ENCODE data around the gene DMWD. TPM values are rescaled to one million over a fixed set of nuclear protein-coding genes. Genes with fewer than 3 reads are reported as not detected.

The DMWD gene
- total RNA-seq, 1 donor from 2014 or later: 20.4 TPM

DNA sequence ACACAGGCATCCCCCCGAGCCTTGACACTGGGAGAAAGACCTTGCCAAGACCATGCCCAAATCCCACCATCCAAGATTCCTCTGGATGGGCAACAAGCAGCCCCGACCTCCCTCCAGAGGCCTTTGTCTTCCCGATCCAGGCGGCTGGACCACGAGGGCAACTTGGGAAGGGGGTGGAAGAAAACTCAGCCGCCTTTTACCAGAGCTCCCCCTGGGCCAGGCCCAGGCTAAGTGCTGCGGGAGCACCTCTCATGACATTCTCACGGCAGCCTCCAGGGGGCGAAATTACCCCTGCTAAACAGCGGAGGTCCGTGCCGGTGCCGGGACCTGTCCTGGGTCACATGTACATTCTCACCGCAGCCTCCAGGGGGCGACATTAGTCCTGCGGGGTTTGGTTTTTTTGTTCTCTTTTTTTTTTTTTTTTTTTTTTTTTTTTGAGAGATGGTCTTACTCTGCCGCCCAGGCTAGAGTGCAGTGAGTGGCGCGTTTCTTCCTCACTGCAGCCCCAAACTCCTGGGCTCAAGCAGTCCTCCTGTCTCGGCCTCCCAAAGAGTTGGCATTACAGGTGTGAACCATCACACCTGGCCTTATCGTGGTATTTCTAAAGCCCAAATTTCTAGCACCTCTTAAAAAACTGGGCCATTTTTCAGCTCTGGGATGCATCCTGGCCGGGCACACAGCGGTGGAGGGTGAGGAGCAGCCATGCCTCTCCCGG lies 24.5 kb upstream of the DMWD start:
- no peak overlapping the region for H3K27ac ChIP-seq (ENCODE audit: low read depth, low read length)
- H3K9me3 ChIP-seq (ENCODE audit: control insufficient read depth in 3 of 3, low read length in 3 of 3): no peaks in the 10 kb centered on the region
- H3K4me1 ChIP-seq (ENCODE audit: control insufficient read depth in 3 of 3, insufficient read depth in 3 of 3, low read length in 3 of 3): peaks cover 0 to 5% (median 0%) of the 10 kb centered on the region in 3 donors
- H3K9ac ChIP-seq (ENCODE audit: low read depth in 1 of 3, low read length in 3 of 3): peak overlapping the region in 1 of 3 donors; percentile 54
- H3K36me3 ChIP-seq (ENCODE audit: control insufficient read depth in 3 of 3, insufficient read depth in 3 of 3, low read length in 3 of 3): peaks cover 10 to 24% (median 17%) of the 10 kb centered on the region in 3 donors
- H3K27me3 ChIP-seq (ENCODE audit: control insufficient read depth in 3 of 3, insufficient read depth in 3 of 3, low read length in 3 of 3): peaks cover 0 to 4% (median 2%) of the 10 kb centered on the region in 3 donors
- no peak overlapping the region for H3K4me3 ChIP-seq (ENCODE audit: low read length in 3 of 3)

DNA sequence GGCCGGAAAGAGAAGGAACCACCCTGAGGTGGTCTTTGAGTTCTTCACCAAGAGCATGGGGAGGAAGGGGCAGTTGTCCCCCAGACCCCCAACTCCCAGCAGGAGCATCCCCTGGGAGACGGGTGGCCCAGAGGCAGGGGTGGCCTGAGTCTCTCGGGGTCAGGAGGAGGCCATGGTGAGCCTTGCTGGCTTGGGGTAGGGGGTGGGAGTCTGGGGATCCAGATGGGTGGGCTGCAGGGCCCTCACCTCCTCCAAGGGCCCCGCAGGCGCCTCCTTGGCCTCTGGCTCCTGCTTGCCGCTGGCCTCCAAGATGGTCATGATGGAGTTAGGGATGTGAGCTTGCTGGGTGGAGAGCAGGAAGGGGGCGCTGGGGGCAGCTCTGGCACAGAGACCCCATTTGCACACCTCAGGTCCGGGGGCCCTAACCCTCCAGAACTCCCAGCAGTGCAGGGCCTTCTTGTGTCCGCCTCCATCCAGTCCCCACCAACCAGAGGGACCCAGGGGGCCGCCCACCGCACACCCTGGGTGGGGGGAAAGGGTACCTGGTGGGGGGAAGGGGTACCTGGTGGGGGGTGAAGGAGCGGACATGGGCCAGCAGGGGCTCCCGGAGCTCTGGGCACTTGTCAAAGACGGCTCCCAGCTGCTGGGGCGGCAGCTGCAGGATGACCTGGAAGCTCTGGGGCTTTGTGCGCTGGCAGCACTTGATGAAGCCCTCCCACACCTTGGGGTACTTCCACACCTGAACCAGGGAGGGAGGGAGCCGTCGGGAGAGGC lies 23.8 kb upstream of the DMWD start:
- H3K9ac ChIP-seq (ENCODE audit: low read depth in 1 of 3, low read length in 3 of 3): peak overlapping the region in 1 of 3 donors; percentile 54
- H3K4me3 ChIP-seq (ENCODE audit: low read length in 3 of 3): no peak overlapping the region
- H3K27me3 ChIP-seq (ENCODE audit: control insufficient read depth in 3 of 3, insufficient read depth in 3 of 3, low read length in 3 of 3): peaks cover 0 to 4% (median 2%) of the 10 kb centered on the region in 3 donors
- H3K27ac ChIP-seq (ENCODE audit: low read depth, low read length): no peak overlapping the region
- no peaks in the 10 kb centered on the region for H3K9me3 ChIP-seq (ENCODE audit: control insufficient read depth in 3 of 3, low read length in 3 of 3)
- peaks cover 8 to 20% (median 13%) of the 10 kb centered on the region in 3 donors for H3K36me3 ChIP-seq (ENCODE audit: control insufficient read depth in 3 of 3, insufficient read depth in 3 of 3, low read length in 3 of 3)
- H3K4me1 ChIP-seq (ENCODE audit: control insufficient read depth in 3 of 3, insufficient read depth in 3 of 3, low read length in 3 of 3): peaks cover 0 to 5% (median 0%) of the 10 kb centered on the region in 3 donors

- Histone ChIP-seq H3K9ac (ENCODE audit: low read depth in 1 of 3, low read length in 3 of 3) (no peak overlapping the region), H3K27me3 (ENCODE audit: control insufficient read depth in 3 of 3, insufficient read depth in 3 of 3, low read length in 3 of 3) (peaks cover 0 to 4% (median 2%) of the 10 kb centered on the region in 3 donors), H3K27ac (ENCODE audit: low read depth, low read length) (no peak overlapping the region), H3K4me1 (ENCODE audit: control insufficient read depth in 3 of 3, insufficient read depth in 3 of 3, low read length in 3 of 3) (peaks cover 0 to 5% (median 0%) of the 10 kb centered on the region in 3 donors), H3K36me3 (ENCODE audit: control insufficient read depth in 3 of 3, insufficient read depth in 3 of 3, low read length in 3 of 3) (peaks cover 3 to 14% (median 10%) of the 10 kb centered on the region in 3 donors), H3K4me3 (ENCODE audit: low read length in 3 of 3) (peak overlapping the region in 1 of 3 donors; percentile 13), H3K9me3 (ENCODE audit: control insufficient read depth in 3 of 3, low read length in 3 of 3) (no peaks in the 10 kb centered on the region)
Observed at GRCh38 chr19:45815481-45816216, 23.0 kb upstream of the DMWD start.

DNA sequence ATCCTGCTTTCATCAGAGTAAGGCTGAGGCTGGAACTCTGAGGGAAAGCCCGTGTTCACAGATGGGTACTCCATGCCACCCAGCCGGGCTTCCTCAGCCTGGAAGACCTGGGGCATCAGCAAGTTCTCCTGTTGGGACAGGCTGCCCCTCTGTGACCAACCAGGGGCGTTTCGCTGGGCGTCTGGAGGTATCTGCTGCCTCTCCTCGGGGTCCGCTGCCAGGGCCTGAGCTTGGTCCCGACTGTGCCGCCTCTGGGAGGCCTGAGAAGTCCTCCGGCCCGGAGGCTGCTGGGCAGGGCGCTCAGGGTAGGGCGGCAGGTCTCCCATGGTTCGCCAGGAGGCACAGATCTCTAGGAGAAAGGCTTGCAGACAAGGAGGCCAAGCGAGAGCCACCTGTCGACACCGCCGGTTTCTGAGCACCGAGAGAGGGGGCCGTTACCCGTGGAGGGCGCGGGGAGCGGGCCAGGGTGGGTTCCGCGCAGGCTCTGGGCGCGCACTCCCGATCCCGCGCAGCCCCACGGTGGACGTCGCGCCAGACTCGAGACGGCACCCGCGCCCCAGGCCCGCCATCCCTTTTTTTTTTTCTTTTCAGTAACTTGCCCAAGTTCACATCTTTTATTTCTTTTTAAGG lies 22.3 kb upstream of the DMWD start, which contains the start of gene RSPH6A:
Gene RSPH6A (minus strand): TSS at position 458 of the 630 bp plus-strand sequence. CDS start 132 bp downstream, at position 326.
- H3K4me3 ChIP-seq (ENCODE audit: low read length in 3 of 3): peak within 1 kb of the TSS in 1 of 3 donors; percentile 13

DNA sequence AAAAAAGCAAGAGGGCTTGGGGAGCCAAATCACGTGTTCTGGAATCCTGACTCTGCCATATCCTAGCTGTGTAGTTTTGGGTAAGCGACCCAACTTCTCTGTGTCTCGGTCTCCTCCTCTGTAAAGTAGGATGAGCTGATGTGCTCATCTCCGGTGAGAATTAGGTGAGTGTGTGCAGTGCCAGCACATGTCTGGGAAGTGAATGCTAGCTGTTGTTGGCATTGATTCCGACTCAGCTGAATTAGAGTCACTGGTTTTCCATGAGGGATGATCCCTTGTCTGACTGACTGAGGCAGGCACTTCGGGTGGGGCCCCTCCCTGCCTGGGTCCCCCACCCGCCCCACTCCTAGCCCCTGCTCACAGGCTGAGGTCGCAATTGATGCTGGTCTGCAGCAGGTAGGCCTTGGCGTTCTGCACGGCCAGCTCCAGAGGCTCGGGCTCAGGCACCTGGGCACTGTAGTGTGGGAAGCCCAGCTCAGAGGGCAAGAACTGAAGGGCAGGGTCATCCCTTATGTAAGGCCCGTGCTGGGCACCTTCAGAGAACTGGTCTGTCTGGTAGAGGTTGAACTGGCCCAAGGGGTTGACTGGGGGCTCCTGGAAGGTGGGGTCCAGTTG lies 21.6 kb upstream of the DMWD start:
- H3K4me3 ChIP-seq (ENCODE audit: low read length in 3 of 3): no peak overlapping the region
- no peak overlapping the region for H3K9ac ChIP-seq (ENCODE audit: low read depth in 1 of 3, low read length in 3 of 3)
- no peak overlapping the region for H3K27ac ChIP-seq (ENCODE audit: low read depth, low read length)
- no peaks in the 10 kb centered on the region for H3K9me3 ChIP-seq (ENCODE audit: control insufficient read depth in 3 of 3, low read length in 3 of 3)
- H3K27me3 ChIP-seq (ENCODE audit: control insufficient read depth in 3 of 3, insufficient read depth in 3 of 3, low read length in 3 of 3): peaks cover 0 to 4% (median 2%) of the 10 kb centered on the region in 3 donors
- H3K4me1 ChIP-seq (ENCODE audit: control insufficient read depth in 3 of 3, insufficient read depth in 3 of 3, low read length in 3 of 3): peaks cover 3 to 5% (median 3%) of the 10 kb centered on the region in 3 donors
- peaks cover 0 to under 1% (median 0%) of the 10 kb centered on the region in 3 donors for H3K36me3 ChIP-seq (ENCODE audit: control insufficient read depth in 3 of 3, insufficient read depth in 3 of 3, low read length in 3 of 3)

More for the DNA sequence above, 22.3 kb upstream of the DMWD start, which contains the start of gene RSPH6A:
- Histone ChIP-seq H3K9me3 (ENCODE audit: control insufficient read depth in 3 of 3, low read length in 3 of 3) (no peaks in the 10 kb centered on the region), H3K27me3 (ENCODE audit: control insufficient read depth in 3 of 3, insufficient read depth in 3 of 3, low read length in 3 of 3) (peaks cover 0 to 4% (median 2%) of the 10 kb centered on the region in 3 donors), H3K36me3 (ENCODE audit: control insufficient read depth in 3 of 3, insufficient read depth in 3 of 3, low read length in 3 of 3) (peaks cover 2 to 7% (median 5%) of the 10 kb centered on the region in 3 donors), H3K9ac (ENCODE audit: low read depth in 1 of 3, low read length in 3 of 3) (peak within 1 kb of the TSS in 1 of 3 donors; percentile 33), H3K27ac (ENCODE audit: low read depth, low read length) (no peak within 1 kb of the TSS), H3K4me1 (ENCODE audit: control insufficient read depth in 3 of 3, insufficient read depth in 3 of 3, low read length in 3 of 3) (peaks cover 0 to 5% (median 0%) of the 10 kb centered on the region in 3 donors)

- H3K4me1 ChIP-seq (ENCODE audit: control insufficient read depth in 3 of 3, insufficient read depth in 3 of 3, low read length in 3 of 3): peaks cover 3 to 5% (median 3%) of the 10 kb centered on the region in 3 donors
- no peak overlapping the region for H3K9ac ChIP-seq (ENCODE audit: low read depth in 1 of 3, low read length in 3 of 3)
- H3K27me3 ChIP-seq (ENCODE audit: control insufficient read depth in 3 of 3, insufficient read depth in 3 of 3, low read length in 3 of 3): peaks cover 0 to 4% (median 2%) of the 10 kb centered on the region in 3 donors
- H3K27ac ChIP-seq (ENCODE audit: low read depth, low read length): no peak overlapping the region
- H3K36me3 ChIP-seq (ENCODE audit: control insufficient read depth in 3 of 3, insufficient read depth in 3 of 3, low read length in 3 of 3): no peaks in the 10 kb centered on the region
- H3K4me3 ChIP-seq (ENCODE audit: low read length in 3 of 3): no peak overlapping the region
- no peaks in the 10 kb centered on the region for H3K9me3 ChIP-seq (ENCODE audit: control insufficient read depth in 3 of 3, low read length in 3 of 3)
Observed at GRCh38 chr19:45812297-45812696, 19.7 kb upstream of the DMWD start.

GRCh38 chr19:45809643-45810159 lies 17.1 kb upstream of the DMWD start:
- no peaks in the 10 kb centered on the region for H3K9me3 ChIP-seq (ENCODE audit: control insufficient read depth in 3 of 3, low read length in 3 of 3)
- H3K27me3 ChIP-seq (ENCODE audit: control insufficient read depth in 3 of 3, insufficient read depth in 3 of 3, low read length in 3 of 3): peaks cover 0 to 2% (median 0%) of the 10 kb centered on the region in 3 donors
- peaks cover 0 to 3% (median 3%) of the 10 kb centered on the region in 3 donors for H3K4me1 ChIP-seq (ENCODE audit: control insufficient read depth in 3 of 3, insufficient read depth in 3 of 3, low read length in 3 of 3)
- H3K36me3 ChIP-seq (ENCODE audit: control insufficient read depth in 3 of 3, insufficient read depth in 3 of 3, low read length in 3 of 3): no peaks in the 10 kb centered on the region
- H3K27ac ChIP-seq (ENCODE audit: low read depth, low read length): no peak overlapping the region
- H3K9ac ChIP-seq (ENCODE audit: low read depth in 1 of 3, low read length in 3 of 3): no peak overlapping the region
- H3K4me3 ChIP-seq (ENCODE audit: low read length in 3 of 3): no peak overlapping the region

- Histone ChIP-seq H3K36me3 (ENCODE audit: control insufficient read depth in 3 of 3, insufficient read depth in 3 of 3, low read length in 3 of 3) (no peaks in the 10 kb centered on the region), H3K9me3 (ENCODE audit: control insufficient read depth in 3 of 3, low read length in 3 of 3) (no peaks in the 10 kb centered on the region), H3K9ac (ENCODE audit: low read depth in 1 of 3, low read length in 3 of 3) (no peak overlapping the region), H3K27me3 (ENCODE audit: control insufficient read depth in 3 of 3, insufficient read depth in 3 of 3, low read length in 3 of 3) (no peaks in the 10 kb centered on the region), H3K27ac (ENCODE audit: low read depth, low read length) (no peak overlapping the region), H3K4me1 (ENCODE audit: control insufficient read depth in 3 of 3, insufficient read depth in 3 of 3, low read length in 3 of 3) (peaks cover 0 to 3% (median 3%) of the 10 kb centered on the region in 3 donors), H3K4me3 (ENCODE audit: low read length in 3 of 3) (no peak overlapping the region)
Observed at GRCh38 chr19:45805719-45806118, 13.1 kb upstream of the DMWD start.

- H3K36me3 ChIP-seq (ENCODE audit: control insufficient read depth in 3 of 3, insufficient read depth in 3 of 3, low read length in 3 of 3): no peaks in the 10 kb centered on the region
- H3K4me3 ChIP-seq (ENCODE audit: low read length in 3 of 3): no peak overlapping the region
- H3K4me1 ChIP-seq (ENCODE audit: control insufficient read depth in 3 of 3, insufficient read depth in 3 of 3, low read length in 3 of 3): peaks cover 5 to 10% (median 6%) of the 10 kb centered on the region in 3 donors
- H3K9ac ChIP-seq (ENCODE audit: low read depth in 1 of 3, low read length in 3 of 3): no peak overlapping the region
- no peak overlapping the region for H3K27ac ChIP-seq (ENCODE audit: low read depth, low read length)
- no peaks in the 10 kb centered on the region for H3K27me3 ChIP-seq (ENCODE audit: control insufficient read depth in 3 of 3, insufficient read depth in 3 of 3, low read length in 3 of 3)
- no peaks in the 10 kb centered on the region for H3K9me3 ChIP-seq (ENCODE audit: control insufficient read depth in 3 of 3, low read length in 3 of 3)
Observed at GRCh38 chr19:45804959-45805230, 12.2 kb upstream of the DMWD start.

Data from skeletal muscle tissue (tissue), 4 donors.